Right hindlimb (tissue), 1 donor: ENCODE results near the gene ITFG2.
A peak's percentile ranks its signal among the peaks of the same experiment; 100 is the strongest.
"Not testable (repeated sequence)": the region's sequence is repeated elsewhere in the genome, so short reads cannot be mapped to it uniquely, and the experiment has no call there.

Experiments used
- DNase-seq: peaks from one replicate; pipeline ENCODE4 v3.0.0-alpha.2; 2018

The ITFG2 gene

GRCh38 chr12:2812290-2813213 is at the start of gene ITFG2:
Gene ITFG2 (plus strand): TSS chr12:2812668. CDS start chr12:2812761, 93 bp downstream.
- DNase-seq = peak; percentile 99

GRCh38 chr12:2764398-2764797 is 48.1 kb upstream of the ITFG2 start:
- no peak for DNase-seq

- DNase-seq = no peak
These were observed 47.4 kb upstream of the ITFG2 start for GRCh38 chr12:2765052-2765451.

GRCh38 chr12:2765608-2766007 is 46.9 kb upstream of the ITFG2 start:
- no peak for DNase-seq

GRCh38 chr12:2768224-2768961 is 44.1 kb upstream of the ITFG2 start:
- no peak for DNase-seq

- no peak for DNase-seq
These were observed 42.5 kb upstream of the ITFG2 start for GRCh38 chr12:2769866-2770533.

- not testable (repeated sequence) for DNase-seq
These were observed 41.9 kb upstream of the ITFG2 start for GRCh38 chr12:2770544-2770943.

GRCh38 chr12:2772370-2772769 is 40.1 kb upstream of the ITFG2 start:
- DNase-seq = no peak

- no peak for DNase-seq
These were observed 39.1 kb upstream of the ITFG2 start for GRCh38 chr12:2773199-2773875.

- DNase-seq = no peak
These were observed 37.0 kb upstream of the ITFG2 start for GRCh38 chr12:2775431-2775830.

- DNase-seq = no peak
These were observed 36.2 kb upstream of the ITFG2 start for GRCh38 chr12:2776129-2776806.

- DNase-seq = no peak
These were observed 33.2 kb upstream of the ITFG2 start for GRCh38 chr12:2779281-2779680.

GRCh38 chr12:2783936-2784600 is 28.4 kb upstream of the ITFG2 start:
- peak; percentile 71 for DNase-seq

- DNase-seq = no peak
These were observed 27.5 kb upstream of the ITFG2 start for GRCh38 chr12:2785017-2785416.

GRCh38 chr12:2791089-2791488 is 21.4 kb upstream of the ITFG2 start:
- no peak for DNase-seq

GRCh38 chr12:2792671-2793500 is 19.6 kb upstream of the ITFG2 start:
- peak; percentile 7 for DNase-seq

- DNase-seq = peak; percentile 6
These were observed 18.9 kb upstream of the ITFG2 start for GRCh38 chr12:2793561-2793960.

- DNase-seq = no peak
These were observed 18.2 kb upstream of the ITFG2 start for GRCh38 chr12:2794191-2794735.

- DNase-seq = peak; percentile 93
These were observed 17.7 kb upstream of the ITFG2 start, which contains the start of gene FKBP4 for GRCh38 chr12:2794736-2795289. Gene FKBP4 (plus strand): TSS chr12:2794970. CDS start chr12:2795140, 170 bp downstream.
